B cell (primary cell): ENCODE results near the gene F12.

Experiments
- EZH2 ChIP-seq: IDR thresholded peaks from 2 replicates; pipeline ENCODE4 v1.6.1; 2012; ENCODE audit warnings: borderline replicate concordance, low read depth, mild to moderate bottlenecking, moderate library complexity, low read length; ENCODE audit not compliant: insufficient read depth, poor library complexity, severe bottlenecking
- TF ChIP-seq, protein P1 (sequence below): fragments of 200-600 bp; IDR thresholded peaks from one replicate; pipeline ENCODE4 v1.8.0; 2022; ENCODE audit warnings: antibody characterized with exemption, mild to moderate bottlenecking

DNA sequence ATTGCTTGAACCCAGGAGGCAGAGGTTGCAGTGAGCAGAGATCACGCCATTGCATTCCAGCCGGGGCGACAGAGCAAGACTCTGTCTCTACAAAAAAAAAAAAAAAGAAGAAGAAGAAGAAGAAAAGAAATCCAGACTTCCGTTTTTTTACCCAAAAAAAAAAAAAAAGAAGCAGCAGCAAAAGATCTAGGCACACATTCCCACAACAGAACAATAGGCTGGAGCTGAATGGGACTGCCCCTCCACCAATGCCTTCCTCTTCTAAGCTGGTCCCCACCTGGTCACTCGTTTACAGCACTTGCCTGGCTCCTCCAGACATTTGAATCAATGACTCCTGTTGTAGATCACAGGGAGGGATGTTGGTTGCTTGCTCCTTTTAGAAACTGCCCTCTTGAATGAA is 56.3 kb downstream of the F12 start:
- TF ChIP-seq, protein P1, sequence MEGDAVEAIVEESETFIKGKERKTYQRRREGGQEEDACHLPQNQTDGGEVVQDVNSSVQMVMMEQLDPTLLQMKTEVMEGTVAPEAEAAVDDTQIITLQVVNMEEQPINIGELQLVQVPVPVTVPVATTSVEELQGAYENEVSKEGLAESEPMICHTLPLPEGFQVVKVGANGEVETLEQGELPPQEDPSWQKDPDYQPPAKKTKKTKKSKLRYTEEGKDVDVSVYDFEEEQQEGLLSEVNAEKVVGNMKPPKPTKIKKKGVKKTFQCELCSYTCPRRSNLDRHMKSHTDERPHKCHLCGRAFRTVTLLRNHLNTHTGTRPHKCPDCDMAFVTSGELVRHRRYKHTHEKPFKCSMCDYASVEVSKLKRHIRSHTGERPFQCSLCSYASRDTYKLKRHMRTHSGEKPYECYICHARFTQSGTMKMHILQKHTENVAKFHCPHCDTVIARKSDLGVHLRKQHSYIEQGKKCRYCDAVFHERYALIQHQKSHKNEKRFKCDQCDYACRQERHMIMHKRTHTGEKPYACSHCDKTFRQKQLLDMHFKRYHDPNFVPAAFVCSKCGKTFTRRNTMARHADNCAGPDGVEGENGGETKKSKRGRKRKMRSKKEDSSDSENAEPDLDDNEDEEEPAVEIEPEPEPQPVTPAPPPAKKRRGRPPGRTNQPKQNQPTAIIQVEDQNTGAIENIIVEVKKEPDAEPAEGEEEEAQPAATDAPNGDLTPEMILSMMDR, result no peak
- TF ChIP-seq EZH2, result no peak
